Neural crest cell (in vitro differentiated cells): ENCODE measurements around the gene IER5. TPM values are rescaled to one million over a fixed set of nuclear protein-coding genes. Genes with fewer than 3 reads are reported as not detected.

Experiments used
- DNase-seq: peaks from one replicate; pipeline ENCODE4 v3.0.0; 2021; ENCODE audit warnings: low read depth, mixed read lengths, low spot score
- H3K27ac Mint-ChIP-seq: one replicate; pipeline ENCODE4 v1.8.0; 2021; ENCODE audit warnings: mild to moderate bottlenecking, mixed read lengths; ENCODE audit not compliant: unreplicated experiment
- H3K27me3 Mint-ChIP-seq: 2 replicates; pipeline ENCODE4 v1.8.0; 2021; ENCODE audit warnings: low read depth, mild to moderate bottlenecking, mixed read lengths
- H3K36me3 Mint-ChIP-seq: 2 replicates; pipeline ENCODE4 v1.8.0; 2021; ENCODE audit warnings: low read depth, mild to moderate bottlenecking, mixed read lengths
- H3K4me1 Mint-ChIP-seq: 2 replicates; pipeline ENCODE4 v1.8.0; 2021; ENCODE audit warnings: mixed read lengths
- H3K4me3 Mint-ChIP-seq: one replicate; pipeline ENCODE4 v1.8.0; 2021; ENCODE audit warnings: mild to moderate bottlenecking, mixed read lengths
- H3K9me3 Mint-ChIP-seq: 2 replicates; pipeline ENCODE4 v1.8.0; 2021; ENCODE audit warnings: mixed read lengths
- CTCF ChIP-seq: fragments of 200-600 bp; sonication (generic); conservative IDR thresholded peaks from 2 replicates; pipeline ENCODE4 v1.5.0; 2021; ENCODE audit warnings: antibody characterized with exemption, mild to moderate bottlenecking
- total RNA-seq: library from RNA; stranded (reverse); gene quantifications from 2 replicates; pipeline ENCODE4 v1.2.1, GENCODE V29; 2021

The IER5 gene
- total RNA-seq, 1 donor from 2014 or later = 7.7 TPM

- DNase-seq = no peak
- no peak overlapping the region for H3K27ac Mint-ChIP-seq
- H3K27me3 Mint-ChIP-seq = no peaks in the 10 kb centered on the region
- H3K36me3 Mint-ChIP-seq = no peaks in the 10 kb centered on the region
- no peak overlapping the region for H3K4me3 Mint-ChIP-seq
- TF ChIP-seq CTCF = no peak
- H3K9me3 Mint-ChIP-seq = peaks cover 3% of the 10 kb centered on the region
- peaks cover 28% of the 10 kb centered on the region for H3K4me1 Mint-ChIP-seq
These were observed 14.9 kb upstream of the IER5 start for GRCh38 chr1:181073638-181074037.

- Mint-ChIP-seq H3K27ac (no peak overlapping the region), H3K36me3 (no peaks in the 10 kb centered on the region), H3K4me1 (peaks cover 28% of the 10 kb centered on the region), H3K27me3 (no peaks in the 10 kb centered on the region), H3K9me3 (peaks cover 3% of the 10 kb centered on the region), H3K4me3 (no peak overlapping the region)
- DNase-seq = no peak
- no peak for TF ChIP-seq CTCF
These were observed 12.6 kb upstream of the IER5 start for GRCh38 chr1:181075766-181076350.

- H3K9me3 Mint-ChIP-seq = peaks cover 3% of the 10 kb centered on the region
- no peak overlapping the region for H3K4me3 Mint-ChIP-seq
- no peak for TF ChIP-seq CTCF
- peaks cover 28% of the 10 kb centered on the region for H3K4me1 Mint-ChIP-seq
- H3K27me3 Mint-ChIP-seq = no peaks in the 10 kb centered on the region
- DNase-seq = no peak
- no peak overlapping the region for H3K27ac Mint-ChIP-seq
- H3K36me3 Mint-ChIP-seq = no peaks in the 10 kb centered on the region
These were observed 11.6 kb upstream of the IER5 start for GRCh38 chr1:181076852-181077251.

GRCh38 chr1:181077576-181078242, 10.8 kb upstream of the IER5 start:
- no peak for DNase-seq
- Mint-ChIP-seq H3K36me3 (no peaks in the 10 kb centered on the region), H3K27me3 (no peaks in the 10 kb centered on the region), H3K4me3 (peak overlapping the region; percentile 10), H3K27ac (peak overlapping the region; percentile 64), H3K4me1 (peaks cover 28% of the 10 kb centered on the region), H3K9me3 (peaks cover 3% of the 10 kb centered on the region)
- no peak for TF ChIP-seq CTCF

- no peak for DNase-seq
- H3K4me3 Mint-ChIP-seq = no peak overlapping the region
- H3K9me3 Mint-ChIP-seq = peaks cover 3% of the 10 kb centered on the region
- H3K27ac Mint-ChIP-seq = no peak overlapping the region
- H3K4me1 Mint-ChIP-seq = peaks cover 28% of the 10 kb centered on the region
- TF ChIP-seq CTCF = no peak
- H3K27me3 Mint-ChIP-seq = no peaks in the 10 kb centered on the region
- H3K36me3 Mint-ChIP-seq = no peaks in the 10 kb centered on the region
These were observed 9.1 kb upstream of the IER5 start for GRCh38 chr1:181079382-181079781.
